Measurements from ENCODE around the gene AHDC1.
A peak's percentile ranks its signal among the peaks of the same experiment; 100 is the strongest.

Gene AHDC1

GRCh38 chr1:27603681-27604578, at the start of gene AHDC1:
TSS of gene AHDC1 (minus strand) at chr1:27604144. CDS start at chr1:27552115, 52,029 bp downstream.
- Histone ChIP-seq H3K9me3 (ENCODE audit: control insufficient read depth, insufficient read depth, low read depth, low read length) (no peaks in the 10 kb centered on the region), H3K4me3 (ENCODE audit: low read depth, low read length) (peak within 1 kb of the TSS; percentile 85), H3K9ac (ENCODE audit: low read length) (peak within 1 kb of the TSS; percentile 68), H3K4me1 (ENCODE audit: control insufficient read depth, insufficient read depth, low read length) (peaks cover 64% of the 10 kb centered on the region), H3K27me3 (ENCODE audit: control insufficient read depth, insufficient read depth, low read length) (no peaks in the 10 kb centered on the region), H3K36me3 (ENCODE audit: control insufficient read depth, insufficient read depth, low read length) (no peaks in the 10 kb centered on the region), H3K27ac (ENCODE audit: low read depth, low read length) (no peak within 1 kb of the TSS)

- Histone ChIP-seq H3K36me3 (ENCODE audit: control insufficient read depth, insufficient read depth, low read length) (no peaks in the 10 kb centered on the region), H3K4me3 (ENCODE audit: low read depth, low read length) (no peak overlapping the region), H3K9ac (ENCODE audit: low read length) (no peak overlapping the region), H3K27ac (ENCODE audit: low read depth, low read length) (no peak overlapping the region), H3K4me1 (ENCODE audit: control insufficient read depth, insufficient read depth, low read length) (peaks cover 26% of the 10 kb centered on the region), H3K27me3 (ENCODE audit: control insufficient read depth, insufficient read depth, low read length) (no peaks in the 10 kb centered on the region), H3K9me3 (ENCODE audit: control insufficient read depth, insufficient read depth, low read depth, low read length) (no peaks in the 10 kb centered on the region)
These were observed 48.3 kb upstream of the AHDC1 start for GRCh38 chr1:27652111-27652864.

GRCh38 chr1:27650539-27651175, 46.7 kb upstream of the AHDC1 start:
- peak overlapping the region; percentile 14 for H3K9ac ChIP-seq (ENCODE audit: low read length)
- no peak overlapping the region for H3K4me3 ChIP-seq (ENCODE audit: low read depth, low read length)
- no peaks in the 10 kb centered on the region for H3K9me3 ChIP-seq (ENCODE audit: control insufficient read depth, insufficient read depth, low read depth, low read length)
- H3K36me3 ChIP-seq (ENCODE audit: control insufficient read depth, insufficient read depth, low read length), result no peaks in the 10 kb centered on the region
- no peak overlapping the region; the same call in 1 of the 2 replicates for H3K27ac ChIP-seq (ENCODE audit: low read depth, low read length)
- no peaks in the 10 kb centered on the region for H3K27me3 ChIP-seq (ENCODE audit: control insufficient read depth, insufficient read depth, low read length)
- H3K4me1 ChIP-seq (ENCODE audit: control insufficient read depth, insufficient read depth, low read length), result peaks cover 22% of the 10 kb centered on the region

- H3K9ac ChIP-seq (ENCODE audit: low read length), result no peak overlapping the region
- no peaks in the 10 kb centered on the region for H3K27me3 ChIP-seq (ENCODE audit: control insufficient read depth, insufficient read depth, low read length)
- H3K27ac ChIP-seq (ENCODE audit: low read depth, low read length), result no peak overlapping the region; the same call in 1 of the 2 replicates
- no peaks in the 10 kb centered on the region for H3K36me3 ChIP-seq (ENCODE audit: control insufficient read depth, insufficient read depth, low read length)
- peaks cover 17% of the 10 kb centered on the region for H3K4me1 ChIP-seq (ENCODE audit: control insufficient read depth, insufficient read depth, low read length)
- no peak overlapping the region for H3K4me3 ChIP-seq (ENCODE audit: low read depth, low read length)
- H3K9me3 ChIP-seq (ENCODE audit: control insufficient read depth, insufficient read depth, low read depth, low read length), result no peaks in the 10 kb centered on the region
These were observed 46.2 kb upstream of the AHDC1 start for GRCh38 chr1:27650171-27650538.

- H3K9me3 ChIP-seq (ENCODE audit: control insufficient read depth, insufficient read depth, low read depth, low read length), result no peaks in the 10 kb centered on the region
- H3K27ac ChIP-seq (ENCODE audit: low read depth, low read length), result no peak overlapping the region
- no peak overlapping the region for H3K4me3 ChIP-seq (ENCODE audit: low read depth, low read length)
- peaks cover 14% of the 10 kb centered on the region for H3K4me1 ChIP-seq (ENCODE audit: control insufficient read depth, insufficient read depth, low read length)
- no peaks in the 10 kb centered on the region for H3K36me3 ChIP-seq (ENCODE audit: control insufficient read depth, insufficient read depth, low read length)
- H3K9ac ChIP-seq (ENCODE audit: low read length), result no peak overlapping the region
- H3K27me3 ChIP-seq (ENCODE audit: control insufficient read depth, insufficient read depth, low read length), result no peaks in the 10 kb centered on the region
These were observed 45.3 kb upstream of the AHDC1 start for GRCh38 chr1:27649306-27649635.

- no peak overlapping the region for H3K9ac ChIP-seq (ENCODE audit: low read length)
- H3K27ac ChIP-seq (ENCODE audit: low read depth, low read length), result no peak overlapping the region
- H3K4me3 ChIP-seq (ENCODE audit: low read depth, low read length), result no peak overlapping the region
- H3K36me3 ChIP-seq (ENCODE audit: control insufficient read depth, insufficient read depth, low read length), result no peaks in the 10 kb centered on the region
- no peaks in the 10 kb centered on the region for H3K9me3 ChIP-seq (ENCODE audit: control insufficient read depth, insufficient read depth, low read depth, low read length)
- no peaks in the 10 kb centered on the region for H3K27me3 ChIP-seq (ENCODE audit: control insufficient read depth, insufficient read depth, low read length)
- H3K4me1 ChIP-seq (ENCODE audit: control insufficient read depth, insufficient read depth, low read length), result peaks cover 15% of the 10 kb centered on the region
These were observed 44.8 kb upstream of the AHDC1 start for GRCh38 chr1:27648602-27649305.

- Histone ChIP-seq H3K27ac (ENCODE audit: low read depth, low read length) (no peak overlapping the region), H3K4me1 (ENCODE audit: control insufficient read depth, insufficient read depth, low read length) (peaks cover 16% of the 10 kb centered on the region), H3K9ac (ENCODE audit: low read length) (no peak overlapping the region), H3K27me3 (ENCODE audit: control insufficient read depth, insufficient read depth, low read length) (no peaks in the 10 kb centered on the region), H3K9me3 (ENCODE audit: control insufficient read depth, insufficient read depth, low read depth, low read length) (no peaks in the 10 kb centered on the region), H3K4me3 (ENCODE audit: low read depth, low read length) (no peak overlapping the region), H3K36me3 (ENCODE audit: control insufficient read depth, insufficient read depth, low read length) (no peaks in the 10 kb centered on the region)
These were observed 43.4 kb upstream of the AHDC1 start for GRCh38 chr1:27647328-27647727.

GRCh38 chr1:27646676-27647075, 42.7 kb upstream of the AHDC1 start:
- H3K36me3 ChIP-seq (ENCODE audit: control insufficient read depth, insufficient read depth, low read length), result no peaks in the 10 kb centered on the region
- H3K27ac ChIP-seq (ENCODE audit: low read depth, low read length), result no peak overlapping the region
- peaks cover 16% of the 10 kb centered on the region for H3K4me1 ChIP-seq (ENCODE audit: control insufficient read depth, insufficient read depth, low read length)

GRCh38 chr1:27645071-27645415, 41.1 kb upstream of the AHDC1 start:
- Histone ChIP-seq H3K36me3 (ENCODE audit: control insufficient read depth, insufficient read depth, low read length) (no peaks in the 10 kb centered on the region), H3K4me3 (ENCODE audit: low read depth, low read length) (no peak overlapping the region), H3K27me3 (ENCODE audit: control insufficient read depth, insufficient read depth, low read length) (no peaks in the 10 kb centered on the region), H3K9ac (ENCODE audit: low read length) (no peak overlapping the region), H3K4me1 (ENCODE audit: control insufficient read depth, insufficient read depth, low read length) (peaks cover 4% of the 10 kb centered on the region; the same call in 1 of the 2 replicates), H3K9me3 (ENCODE audit: control insufficient read depth, insufficient read depth, low read depth, low read length) (no peaks in the 10 kb centered on the region), H3K27ac (ENCODE audit: low read depth, low read length) (no peak overlapping the region)

More at GRCh38 chr1:27646676-27647075, 42.7 kb upstream of the AHDC1 start:
- Histone ChIP-seq H3K27me3 (ENCODE audit: control insufficient read depth, insufficient read depth, low read length) (no peaks in the 10 kb centered on the region), H3K9ac (ENCODE audit: low read length) (no peak overlapping the region), H3K4me3 (ENCODE audit: low read depth, low read length) (no peak overlapping the region), H3K9me3 (ENCODE audit: control insufficient read depth, insufficient read depth, low read depth, low read length) (no peaks in the 10 kb centered on the region)

- H3K36me3 ChIP-seq (ENCODE audit: control insufficient read depth, insufficient read depth, low read length), result no peaks in the 10 kb centered on the region
- no peaks in the 10 kb centered on the region for H3K9me3 ChIP-seq (ENCODE audit: control insufficient read depth, insufficient read depth, low read depth, low read length)
- H3K4me1 ChIP-seq (ENCODE audit: control insufficient read depth, insufficient read depth, low read length), result 0 out of 2 replicates have a peak, but pooled peaks cover 2% of the 10 kb centered on the region
- H3K9ac ChIP-seq (ENCODE audit: low read length), result no peak overlapping the region
- no peak overlapping the region for H3K4me3 ChIP-seq (ENCODE audit: low read depth, low read length)
- no peak overlapping the region for H3K27ac ChIP-seq (ENCODE audit: low read depth, low read length)
- H3K27me3 ChIP-seq (ENCODE audit: control insufficient read depth, insufficient read depth, low read length), result no peaks in the 10 kb centered on the region
These were observed 40.6 kb upstream of the AHDC1 start for GRCh38 chr1:27644369-27645070.

Measured in HUES6 (cell line).